HG02678 (cell line): ENCODE data around the gene IREB2.

Source experiments
- ATAC-seq: cut with Tn5 transposase; IDR thresholded peaks from one replicate; pipeline ENCODE4 v1.9.1; 2021; ENCODE audit warnings: mild to moderate bottlenecking, moderate library complexity; ENCODE audit not compliant: unreplicated experiment

Gene IREB2

DNA sequence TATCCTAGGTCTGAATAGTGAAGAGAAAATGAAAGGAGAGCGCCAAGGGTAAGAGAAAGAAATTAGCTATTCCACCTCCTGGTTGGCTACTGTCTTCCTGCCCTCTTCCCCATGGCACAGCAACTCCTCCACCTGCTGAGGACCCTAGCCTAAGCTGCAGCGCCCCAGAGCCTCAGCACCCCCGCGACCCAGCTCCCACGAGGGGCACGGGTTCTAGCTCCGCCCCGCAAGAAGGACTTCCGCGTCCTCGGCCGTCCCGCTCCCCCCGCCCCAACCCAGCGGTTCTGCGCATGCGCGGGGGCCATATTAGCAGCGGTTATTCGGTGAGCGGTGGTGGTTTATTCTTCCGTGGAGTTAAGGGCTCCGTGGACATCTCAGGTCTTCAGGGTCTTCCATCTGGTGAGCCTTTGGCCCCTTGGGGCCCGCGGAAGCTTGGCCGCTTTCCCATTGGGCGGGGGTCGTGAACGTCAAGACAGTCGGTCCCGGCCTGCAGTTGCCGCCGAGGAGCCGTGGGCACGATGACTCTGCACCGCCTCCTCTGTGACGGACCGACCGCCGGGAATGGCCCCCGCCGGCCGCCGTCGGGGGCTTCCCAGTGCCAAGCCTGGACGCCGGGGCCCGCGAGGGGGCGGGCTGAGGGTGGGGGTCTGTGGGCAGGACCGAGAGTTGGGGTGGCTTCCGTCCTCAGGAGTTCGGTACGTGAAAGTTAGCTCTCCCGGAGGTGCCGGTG is 102.3 kb downstream of the IREB2 start, which contains the start of gene PSMA4:
PSMA4 (plus strand) TSS at position 304 of the 730 bp plus-strand sequence. CDS start 1,484 bp downstream, outside the sequence.
- peak; percentile 83 for ATAC-seq

DNA sequence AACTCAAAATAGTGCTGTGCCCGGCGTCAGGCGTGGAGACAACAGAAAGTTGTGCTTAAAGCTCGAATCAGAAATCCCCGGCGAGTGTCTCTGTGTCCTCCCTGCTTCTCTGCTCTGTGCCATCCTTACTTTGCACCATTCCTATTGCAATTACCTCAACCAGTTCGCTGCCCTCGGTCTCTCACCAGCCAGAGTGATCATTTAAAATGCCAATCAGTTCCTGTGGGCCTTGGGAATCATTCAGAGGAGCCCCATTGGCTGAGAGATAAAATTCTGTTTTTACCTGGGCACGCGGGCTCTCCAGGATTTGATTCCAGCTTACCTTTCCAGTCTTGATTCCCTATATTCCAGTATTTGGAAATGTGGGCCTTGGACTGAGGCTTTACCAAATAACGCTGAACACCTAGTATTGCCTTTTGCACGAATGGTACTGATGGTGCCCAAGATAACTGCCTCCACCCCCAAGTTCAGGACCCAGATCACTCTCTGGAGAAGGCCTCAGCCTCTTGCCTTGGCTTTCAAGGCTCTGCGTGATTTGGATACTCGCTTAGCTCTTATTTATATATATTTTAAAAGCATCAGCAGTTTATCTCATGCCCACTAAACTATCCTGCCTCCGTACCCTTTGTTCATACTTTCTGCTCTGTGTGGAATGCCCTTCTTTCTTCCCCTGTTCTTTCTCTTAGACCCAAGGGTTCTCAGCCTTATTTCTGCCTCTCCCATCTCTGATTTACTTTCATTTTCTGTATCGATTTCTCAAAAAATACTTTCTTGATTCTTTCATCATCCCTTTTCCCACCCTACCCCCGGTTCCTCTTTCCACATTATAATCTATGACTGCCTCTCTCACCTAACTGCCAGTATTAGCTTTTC is 103.1 kb downstream of the IREB2 start:
- ATAC-seq, result no peak

DNA sequence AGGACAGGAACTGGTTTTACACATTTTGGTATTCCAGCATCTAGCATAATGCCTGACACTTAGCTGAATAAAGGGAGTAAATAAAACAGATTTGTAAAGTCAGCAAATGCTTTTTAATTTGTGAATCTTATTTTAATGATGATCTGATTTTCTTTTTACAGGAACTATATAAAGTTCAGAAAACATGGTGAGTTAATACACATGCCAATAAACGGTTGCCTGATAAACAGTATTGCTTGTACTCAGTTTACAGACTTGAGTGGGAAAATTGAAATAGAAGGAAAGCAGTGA is 103.7 kb downstream of the IREB2 start:
- no peak for ATAC-seq

- ATAC-seq, result no peak
Observed at GRCh38 chr15:78542647-78543046, 104.6 kb downstream of the IREB2 start.

DNA sequence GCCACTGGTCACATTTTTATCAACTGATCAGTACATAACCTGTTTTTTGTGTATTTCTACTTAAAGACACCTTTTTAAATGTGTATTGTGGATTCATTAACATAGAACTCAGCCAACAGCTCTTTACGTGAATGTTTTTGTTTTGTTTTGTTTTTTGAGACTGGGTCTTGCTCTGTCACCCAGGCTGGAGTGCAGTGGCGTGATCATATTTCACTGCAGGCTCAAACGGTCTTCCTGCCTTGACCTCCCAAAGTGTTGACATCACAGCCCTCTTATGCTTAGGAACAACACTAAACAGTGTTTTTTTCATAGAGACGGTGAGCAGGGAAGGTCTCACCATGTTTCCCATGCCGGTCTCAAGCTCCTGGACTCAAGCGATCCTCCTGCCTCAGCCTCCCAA is 112.2 kb downstream of the IREB2 start:
- no peak for ATAC-seq

DNA sequence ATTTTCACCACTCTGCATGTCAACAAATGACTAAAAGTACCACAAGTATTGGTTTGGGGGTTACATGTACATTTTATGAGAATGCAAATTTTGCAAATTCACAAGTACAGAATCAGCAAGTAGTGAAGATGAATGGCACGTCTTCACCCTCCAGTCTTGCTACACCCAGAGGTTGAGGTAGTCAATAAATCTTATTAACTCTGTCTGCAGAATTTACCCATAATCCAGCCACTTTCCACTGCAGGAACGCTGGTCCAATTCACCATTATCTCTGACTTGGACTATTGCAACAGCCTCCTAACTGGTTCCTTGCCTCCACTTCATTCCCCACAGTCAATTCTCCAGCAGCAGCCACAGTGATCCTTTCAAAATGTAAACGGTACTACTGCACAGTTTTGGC is 112.8 kb downstream of the IREB2 start:
- no peak for ATAC-seq
